Measurements from ENCODE around the gene TNK1.
"Not testable (repeated sequence)": the region's sequence is repeated elsewhere in the genome, so short reads cannot be mapped to it uniquely, and the experiment has no call there.

The TNK1 gene

DNA sequence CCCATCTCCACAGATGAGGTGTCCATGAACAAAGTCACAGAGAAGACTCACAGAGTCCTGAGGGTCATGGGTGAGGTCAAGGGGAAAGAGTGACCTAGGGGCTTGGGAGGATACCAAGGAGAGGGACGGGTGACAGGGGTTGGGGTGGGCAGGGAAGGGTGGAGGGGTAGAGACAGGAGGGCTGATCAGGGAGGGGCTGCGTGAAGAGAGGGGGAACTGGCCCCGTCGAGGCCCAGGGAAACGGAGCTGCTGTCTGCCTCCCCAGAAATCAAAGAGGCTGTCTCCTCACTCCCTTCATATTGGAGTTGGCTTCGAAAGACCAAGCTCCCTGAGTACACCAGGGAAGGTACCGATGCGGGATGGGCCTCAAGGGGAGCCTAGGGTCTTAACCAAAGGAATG is 25.3 kb upstream of the TNK1 start:
- DNase-seq = no peak

GRCh38 chr17:7356072-7356549 is 24.8 kb upstream of the TNK1 start:
- peak; percentile 83 for DNase-seq

DNA sequence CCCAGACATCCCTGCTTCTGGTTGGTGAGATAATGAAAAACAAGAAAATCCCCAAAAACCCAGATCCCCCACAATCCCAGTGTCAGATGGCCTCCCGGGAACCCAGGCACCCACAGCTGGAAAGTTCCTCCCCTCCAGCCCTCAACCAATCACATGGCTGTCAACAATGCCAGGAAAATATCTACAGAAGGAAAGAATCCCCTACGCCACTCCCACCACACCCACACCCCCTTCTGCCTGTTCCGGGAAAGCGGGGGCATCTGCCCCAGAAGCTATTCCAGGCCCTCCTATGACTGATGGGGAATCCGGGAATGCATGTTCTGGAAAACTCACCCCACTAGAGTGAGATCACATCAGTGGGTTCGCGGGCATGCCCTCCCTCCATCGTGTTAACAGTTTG is 24.1 kb upstream of the TNK1 start:
- no peak for DNase-seq

DNA sequence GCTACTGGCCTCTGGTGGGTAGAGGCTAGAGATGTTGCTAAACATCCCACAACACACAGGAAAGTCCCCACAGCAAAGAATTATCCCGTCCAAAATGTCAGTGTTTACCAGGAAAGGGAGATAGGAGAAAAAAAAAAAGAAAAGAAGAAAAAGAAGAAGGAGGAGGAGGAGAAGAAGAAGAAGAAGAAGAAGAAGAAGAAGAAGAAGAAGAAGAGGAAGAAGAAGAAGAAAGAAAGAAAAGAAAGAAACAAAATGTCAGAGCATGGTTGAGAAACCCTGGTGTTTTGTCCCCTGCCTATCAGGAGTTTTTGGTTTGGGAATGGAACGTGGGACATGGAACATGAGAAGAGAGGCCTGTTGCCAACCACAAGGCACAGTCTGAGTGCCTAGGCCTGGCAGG is 23.5 kb upstream of the TNK1 start:
- DNase-seq = no peak

GRCh38 chr17:7361906-7362305 is 19.0 kb upstream of the TNK1 start:
- no peak for DNase-seq

DNA sequence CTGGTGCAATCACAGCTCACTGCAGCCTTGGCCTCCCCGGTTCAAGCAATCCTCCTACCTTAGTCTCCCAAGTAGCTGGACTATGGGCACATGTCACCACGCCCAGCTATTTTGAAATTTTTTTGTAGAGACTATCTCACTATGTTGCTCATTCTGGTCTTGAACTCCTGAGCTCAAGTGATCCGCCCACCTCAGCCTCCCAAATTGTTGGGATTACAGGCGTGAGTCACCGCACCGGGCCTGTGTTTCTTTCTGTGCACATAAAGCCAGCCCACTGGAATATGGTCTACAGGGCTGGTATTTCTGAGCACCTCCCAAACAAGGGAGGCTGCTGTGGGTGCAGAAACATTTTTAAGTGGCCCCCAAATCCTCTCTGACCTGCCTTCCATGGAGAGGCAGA is 17.6 kb upstream of the TNK1 start:
- no peak for DNase-seq

DNA sequence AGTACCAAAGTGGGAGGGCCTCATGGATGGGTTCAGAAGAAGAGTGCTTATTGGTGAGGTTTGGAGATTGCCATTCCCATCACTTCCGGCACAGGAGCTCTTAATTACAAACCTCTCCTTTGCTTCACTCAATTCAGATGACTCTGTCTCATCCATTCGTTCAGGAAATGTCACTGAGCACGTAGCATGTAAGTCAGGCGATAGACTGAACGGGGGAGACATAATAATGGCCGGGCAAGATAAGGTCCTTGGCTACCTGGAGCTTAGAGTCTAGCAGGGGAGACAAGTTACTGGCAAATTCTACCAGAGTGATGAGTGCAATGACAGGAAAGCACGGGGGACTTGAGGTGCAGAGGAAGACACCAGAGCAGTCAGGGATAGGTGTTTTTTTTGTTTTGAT is 14.9 kb upstream of the TNK1 start:
- not testable (repeated sequence) for DNase-seq

- DNase-seq = no peak
Observed at GRCh38 chr17:7367083-7367482, 13.8 kb upstream of the TNK1 start.

DNA sequence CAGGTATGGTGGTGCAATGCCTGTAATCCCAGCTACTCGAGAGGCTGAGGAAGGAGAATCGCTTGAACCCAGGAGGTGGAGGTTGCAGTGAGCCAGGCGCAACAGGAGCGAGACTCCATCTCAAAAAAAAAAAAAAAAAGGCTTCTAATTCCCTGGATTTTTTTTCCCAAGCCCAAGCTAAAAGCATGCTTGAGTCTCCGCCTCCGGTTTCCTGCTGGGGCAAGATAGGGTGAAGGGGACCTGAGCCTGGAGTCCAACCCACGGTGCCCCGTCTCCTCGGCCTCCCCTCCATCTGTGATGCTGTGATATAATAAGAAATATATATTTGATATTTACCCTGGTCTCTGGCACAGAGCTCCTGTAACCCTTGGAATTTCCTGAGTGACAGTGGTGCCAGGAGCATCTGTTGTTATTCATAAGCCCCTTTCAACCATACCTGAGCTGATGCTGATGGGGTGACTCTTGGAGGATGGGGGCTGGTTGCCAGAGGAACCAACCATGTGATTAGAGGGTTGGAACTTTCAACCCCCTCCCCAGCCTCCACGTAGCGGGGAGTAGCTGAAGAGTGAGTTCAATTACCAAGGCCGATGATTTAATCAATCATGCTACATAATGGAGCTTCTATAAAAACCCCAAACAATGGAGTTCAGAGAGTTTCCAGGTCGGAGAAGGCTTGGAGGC is 12.8 kb upstream of the TNK1 start:
- no peak for DNase-seq

DNA sequence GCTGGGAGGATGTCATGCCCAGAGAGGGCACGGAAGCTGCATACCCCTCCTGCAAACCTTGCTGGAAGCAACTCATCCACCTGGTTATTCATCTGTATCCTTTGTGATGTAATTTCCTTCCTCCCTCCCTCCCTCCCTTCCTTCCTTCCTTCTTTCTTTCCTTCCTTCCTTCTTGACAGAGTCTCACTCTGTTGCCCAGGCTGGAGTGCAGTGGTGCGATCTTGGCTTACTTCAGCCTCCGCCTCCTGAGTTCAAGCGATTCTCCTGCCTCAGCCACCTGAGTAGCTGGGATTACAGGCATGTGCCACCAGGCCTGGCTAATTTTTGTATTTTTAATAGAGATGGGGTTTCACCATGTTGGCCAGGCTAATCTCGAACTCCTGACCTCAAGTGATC is 12.3 kb upstream of the TNK1 start:
- not testable (repeated sequence) for DNase-seq

DNA sequence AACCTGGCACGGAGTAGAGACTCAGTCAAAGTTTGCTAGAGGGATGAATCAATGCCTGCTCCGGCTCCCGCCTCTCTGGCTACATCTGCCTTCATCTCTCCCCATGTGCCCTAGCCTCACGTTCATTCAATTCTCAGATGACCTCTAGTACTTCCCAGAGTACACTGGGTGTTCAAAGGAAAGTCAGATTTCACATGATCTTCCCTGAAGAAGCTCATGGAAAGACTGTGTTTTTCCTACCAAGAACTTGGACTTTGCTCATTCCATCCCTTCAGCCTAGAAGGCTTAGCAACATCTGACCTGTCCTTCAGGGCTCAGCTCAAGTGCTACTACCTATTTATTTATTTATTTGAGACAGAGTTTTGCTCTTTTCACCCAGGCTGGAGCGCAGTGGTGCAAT is 11.1 kb upstream of the TNK1 start:
- no peak for DNase-seq

DNA sequence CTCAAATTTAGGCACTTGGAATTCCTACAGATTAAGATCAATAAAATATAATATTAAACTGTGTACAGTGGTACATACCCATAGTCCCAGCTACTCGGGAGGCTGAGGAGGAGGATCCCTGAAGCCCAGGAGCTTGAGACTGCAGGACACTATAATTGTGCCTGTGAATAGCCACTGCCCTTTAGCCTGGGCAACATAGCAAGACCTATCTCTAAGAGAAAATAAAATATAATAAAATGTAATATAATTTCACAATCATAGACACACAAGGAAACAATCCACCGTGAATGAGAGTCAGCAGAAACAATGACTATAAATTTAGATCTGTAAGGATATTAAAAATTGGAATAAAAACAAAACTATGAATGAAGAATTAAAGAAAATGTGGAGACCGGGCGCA is 10.0 kb upstream of the TNK1 start:
- DNase-seq = no peak

DNA sequence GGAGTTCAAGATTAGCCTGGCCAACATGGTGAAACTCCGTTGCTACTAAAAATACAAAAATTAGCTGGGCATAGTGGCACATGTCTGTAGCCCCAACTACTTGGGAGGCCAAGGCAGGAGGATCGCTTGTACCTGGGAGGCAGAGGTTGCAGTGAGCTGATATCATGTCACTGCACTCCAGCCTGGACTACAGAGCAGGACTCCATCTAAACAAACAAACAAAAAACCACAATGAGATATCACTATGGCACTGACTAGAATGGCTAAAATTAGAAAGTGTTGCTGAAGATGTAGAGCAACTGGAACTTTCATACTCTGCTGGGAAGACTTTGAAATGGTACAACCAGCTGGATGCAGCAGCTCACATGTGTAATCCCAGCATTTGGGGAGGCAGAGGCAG is 6.5 kb upstream of the TNK1 start:
- DNase-seq = no peak

GRCh38 chr17:7379134-7379533 is 1.8 kb upstream of the TNK1 start:
- DNase-seq = no peak

- peak; percentile 87 for DNase-seq
Observed at GRCh38 chr17:7380321-7380720, 568 bp upstream of the TNK1 start.

DNA sequence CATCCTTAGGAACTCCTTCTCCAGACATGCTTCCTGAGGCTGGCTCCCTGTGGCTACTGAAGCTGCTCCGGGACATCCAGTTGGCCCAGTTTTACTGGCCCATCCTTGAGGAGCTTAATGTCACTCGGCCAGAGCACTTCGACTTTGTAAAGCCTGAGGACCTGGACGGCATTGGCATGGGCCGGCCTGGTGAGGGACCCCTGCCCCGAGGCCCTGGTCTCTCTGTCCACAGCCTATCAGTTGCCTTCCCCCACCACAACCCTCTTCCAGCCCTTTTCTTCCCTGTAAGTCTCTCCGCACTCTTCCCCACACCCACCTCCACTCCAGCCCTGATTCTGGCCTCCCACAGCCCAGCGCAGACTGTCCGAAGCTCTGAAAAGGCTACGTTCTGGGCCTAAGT is 2.0 kb downstream of the TNK1 start:
- DNase-seq = no peak

DNA sequence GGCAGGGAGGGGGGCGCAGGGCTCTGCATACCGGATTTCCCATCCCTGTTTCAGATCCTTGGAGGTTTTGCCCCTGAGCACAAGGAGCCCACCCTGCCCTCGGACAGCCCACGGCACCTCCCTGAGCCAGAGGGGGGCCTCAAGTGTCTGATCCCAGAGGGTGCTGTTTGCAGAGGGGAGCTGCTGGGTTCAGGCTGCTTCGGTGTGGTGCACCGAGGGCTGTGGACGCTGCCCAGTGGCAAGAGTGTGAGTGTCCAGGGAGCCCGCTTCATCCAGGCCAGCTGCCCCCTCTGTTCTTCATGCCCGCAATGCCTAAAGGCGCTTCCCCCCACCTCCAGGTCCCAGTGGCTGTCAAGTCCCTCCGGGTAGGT is 2.5 kb downstream of the TNK1 start:
- no peak for DNase-seq

DNA sequence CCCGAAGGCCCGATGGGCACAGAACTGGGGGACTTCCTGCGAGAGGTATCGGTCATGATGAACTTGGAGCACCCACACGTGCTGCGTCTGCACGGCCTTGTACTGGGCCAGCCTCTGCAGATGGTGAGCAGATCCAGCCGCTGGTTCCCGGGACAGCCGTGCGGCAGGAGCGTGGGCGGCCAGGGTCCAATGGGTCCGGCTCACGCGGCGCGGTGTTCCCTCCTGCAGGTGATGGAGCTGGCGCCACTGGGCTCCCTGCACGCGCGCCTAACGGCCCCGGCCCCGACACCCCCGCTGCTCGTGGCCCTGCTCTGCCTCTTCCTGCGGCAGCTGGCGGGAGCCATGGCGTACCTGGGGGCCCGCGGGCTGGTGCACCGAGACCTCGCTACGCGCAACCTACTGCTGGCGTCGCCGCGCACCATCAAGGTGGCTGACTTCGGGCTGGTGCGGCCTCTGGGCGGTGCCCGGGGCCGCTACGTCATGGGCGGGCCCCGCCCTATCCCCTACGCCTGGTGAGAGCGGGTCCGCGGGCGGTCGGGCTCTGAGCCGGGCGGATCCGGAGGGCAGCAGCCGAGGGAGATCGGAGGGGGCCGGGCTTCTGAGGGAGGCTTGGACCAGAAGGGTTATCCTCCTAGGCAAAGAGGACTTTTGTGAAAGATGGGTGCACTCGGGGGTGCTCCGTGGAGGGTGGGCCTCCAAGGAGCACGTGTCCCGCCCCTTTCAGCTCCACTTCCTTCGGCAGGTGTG is 3.0 kb downstream of the TNK1 start:
- no peak for DNase-seq

- no peak for DNase-seq
Observed at GRCh38 chr17:7384489-7385081, 3.7 kb downstream of the TNK1 start.

DNA sequence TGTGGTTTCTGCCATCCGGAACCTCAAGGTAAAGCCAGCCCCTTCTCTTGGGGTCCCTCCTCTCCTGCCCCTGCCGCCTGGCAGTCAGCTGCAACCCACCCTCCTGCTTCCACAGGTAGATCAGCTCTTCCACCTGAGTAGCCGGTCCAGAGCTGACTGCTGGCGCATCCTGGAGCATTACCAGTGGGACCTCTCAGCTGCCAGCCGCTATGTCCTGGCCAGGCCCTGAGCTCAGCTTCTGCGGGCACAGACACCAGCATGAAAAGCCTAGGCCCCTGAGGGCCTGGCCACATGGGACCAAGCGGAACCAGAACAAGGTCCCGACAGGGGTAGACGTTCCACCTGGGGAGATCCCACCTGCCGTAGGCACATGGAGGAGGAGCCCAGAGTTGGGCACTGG is 8.0 kb downstream of the TNK1 start:
- no peak for DNase-seq

GRCh38 chr17:7389924-7390910 is 9.3 kb downstream of the TNK1 start:
- no peak for DNase-seq

DNA sequence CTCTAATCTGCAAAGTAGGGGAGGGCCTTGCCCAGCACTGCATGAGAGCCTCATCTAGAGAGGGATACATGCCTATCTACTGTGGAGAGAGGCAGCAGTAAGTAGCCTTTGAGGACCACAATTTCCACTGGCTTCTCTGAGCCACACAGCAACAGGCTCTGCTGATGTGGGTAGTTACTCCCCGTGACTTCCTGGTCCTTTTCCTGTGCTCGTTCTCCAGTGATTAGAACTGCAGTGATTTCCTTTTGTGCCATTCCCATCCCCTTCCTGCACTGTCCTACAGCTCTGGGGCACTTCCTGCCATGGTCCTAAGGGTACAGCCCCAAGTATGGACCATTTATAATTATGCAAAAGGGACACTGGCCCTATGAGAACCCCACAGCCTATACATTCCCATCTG is 10.4 kb downstream of the TNK1 start:
- DNase-seq = no peak

Measured in NCI-H1105 treated with DMSO at 0.1 percent for 48 hours (cell line).